HG03460 (cell line): ENCODE results near the gene CLEC16A.
A peak's percentile ranks its signal among the peaks of the same experiment; 100 is the strongest.
"Not testable (repeated sequence)": the region's sequence is repeated elsewhere in the genome, so short reads cannot be mapped to it uniquely, and the experiment has no call there.

ENCODE experiments used
- ATAC-seq: cut with Tn5 transposase; IDR thresholded peaks from one replicate; pipeline ENCODE4 v1.9.1; 2021; ENCODE audit not compliant: unreplicated experiment

Gene CLEC16A

DNA sequence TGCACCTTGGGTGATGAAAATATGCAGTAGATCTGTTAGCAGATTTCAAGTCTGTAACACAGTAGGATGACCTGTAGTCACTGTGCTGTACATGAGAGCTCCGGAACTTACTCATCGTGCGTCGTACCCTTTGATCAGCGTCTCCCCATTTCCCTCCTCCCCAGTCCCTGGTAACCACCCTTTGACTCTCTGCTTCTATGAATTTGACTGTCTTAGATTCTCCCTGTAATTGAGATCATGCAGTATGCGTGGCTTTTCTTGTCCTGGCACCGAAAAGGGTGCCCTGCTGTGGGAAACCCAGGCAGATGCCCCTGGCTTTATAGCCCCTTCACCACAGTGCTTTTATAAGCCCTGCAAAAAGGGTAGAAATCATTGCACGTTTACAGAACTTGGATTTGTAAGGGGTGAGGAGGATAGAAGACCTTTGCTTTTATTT lies 20.5 kb downstream of the CLEC16A start:
- peak; percentile 47 for ATAC-seq

DNA sequence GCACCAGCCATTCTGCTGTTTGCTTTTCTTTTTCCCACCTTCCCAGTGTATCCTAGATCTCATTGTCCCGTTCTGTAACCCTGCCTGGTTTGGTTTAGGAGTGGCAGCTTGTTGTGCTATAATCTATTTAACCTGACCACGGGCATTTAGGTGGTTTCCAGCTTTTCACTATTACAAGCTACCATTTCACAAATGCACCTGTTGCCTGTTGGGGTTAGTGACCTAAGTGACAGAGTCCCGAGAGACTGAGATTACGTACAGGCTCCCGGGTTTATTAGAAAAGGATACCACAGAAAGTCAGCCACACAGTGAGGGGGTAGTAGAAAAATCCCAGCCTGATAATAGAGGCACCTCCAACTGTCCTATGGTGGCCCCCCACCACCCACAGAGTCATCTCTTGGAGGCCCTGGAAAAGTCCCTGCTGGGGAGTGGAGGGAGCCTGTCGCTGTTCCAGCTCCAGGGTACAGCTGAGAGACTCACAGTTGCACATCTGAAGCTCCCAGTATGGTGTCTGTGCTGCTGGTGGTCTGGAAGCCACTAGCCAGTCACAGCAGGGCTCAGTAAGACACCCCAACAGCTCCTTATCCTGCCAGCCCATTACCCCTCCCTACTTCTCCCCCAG lies 21.2 kb downstream of the CLEC16A start:
- ATAC-seq = peak; percentile 64

DNA sequence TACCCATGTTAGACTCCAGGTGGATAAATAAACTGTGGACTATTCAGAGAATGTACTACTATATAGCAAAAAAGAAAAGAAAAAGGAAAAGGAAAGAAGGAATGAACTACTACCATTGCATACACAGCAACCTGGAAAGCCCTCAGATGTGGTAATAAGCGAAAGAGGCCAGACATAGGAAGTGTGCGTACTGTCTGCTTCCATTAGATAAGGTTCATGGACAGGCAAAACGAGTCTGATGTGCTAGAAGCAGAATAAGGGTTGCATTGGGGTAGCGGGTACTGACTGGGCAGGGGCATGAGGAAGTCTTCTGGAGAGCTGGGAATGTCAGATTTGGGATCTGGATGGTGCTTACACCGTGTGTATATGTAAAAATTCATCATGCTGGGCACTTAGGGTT lies 21.8 kb downstream of the CLEC16A start:
- ATAC-seq = no peak

DNA sequence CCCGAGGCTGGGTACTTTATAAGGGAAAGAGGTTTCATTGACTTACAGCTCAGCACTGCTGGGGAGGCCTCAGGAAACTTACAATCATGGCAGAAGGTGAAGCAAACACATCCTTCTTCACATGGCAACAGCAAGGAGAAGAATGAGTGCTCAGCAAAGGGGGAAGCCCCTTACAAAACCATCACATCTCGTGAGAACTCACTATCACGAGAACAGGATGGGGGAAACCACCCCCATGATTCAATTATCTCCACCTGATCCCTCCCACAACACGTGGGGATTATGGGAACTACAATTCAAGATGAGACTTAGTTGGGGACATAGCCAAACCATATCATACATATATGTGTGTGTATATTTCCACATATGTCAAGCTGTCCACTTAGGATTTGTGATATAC lies 22.2 kb downstream of the CLEC16A start:
- ATAC-seq = not testable (repeated sequence)

DNA sequence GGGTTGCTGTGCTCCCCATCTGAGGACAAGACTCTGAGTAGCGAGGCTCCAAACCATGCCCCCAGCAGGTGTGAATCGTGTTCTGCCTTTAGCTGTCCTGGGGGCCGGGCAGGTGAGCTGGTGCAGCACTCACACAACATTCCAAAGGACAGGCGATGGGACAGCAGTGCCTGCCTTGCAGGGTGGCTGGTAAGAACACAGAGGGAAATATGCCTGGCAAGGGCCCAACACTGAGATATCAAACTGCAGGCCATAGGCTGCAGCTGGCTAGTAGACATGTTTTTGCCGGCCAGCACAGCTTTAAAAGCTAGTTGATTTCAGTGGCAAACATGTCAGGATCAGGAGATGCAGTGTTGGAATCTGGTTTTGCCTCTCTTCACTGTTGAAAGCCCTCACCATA lies 23.6 kb downstream of the CLEC16A start:
- no peak for ATAC-seq

DNA sequence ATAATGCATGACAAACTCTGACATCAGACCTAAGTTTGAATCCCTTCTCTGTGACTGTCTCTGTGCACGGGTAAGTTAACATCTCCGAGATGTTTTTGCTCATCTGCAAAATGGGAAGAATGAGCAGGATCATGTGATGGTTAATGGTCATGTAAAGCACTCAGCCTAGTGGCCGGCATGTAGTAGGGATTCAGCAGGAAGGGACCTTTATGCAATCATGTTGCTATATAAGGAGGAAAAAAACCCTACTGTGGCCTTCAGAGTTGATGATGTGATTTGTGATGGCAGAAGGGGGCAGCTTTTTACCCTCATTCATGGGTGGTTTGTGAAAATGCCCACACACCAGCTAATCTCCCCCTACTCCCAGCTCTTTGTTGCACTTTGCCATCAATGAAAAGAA lies 24.1 kb downstream of the CLEC16A start:
- ATAC-seq = no peak

DNA sequence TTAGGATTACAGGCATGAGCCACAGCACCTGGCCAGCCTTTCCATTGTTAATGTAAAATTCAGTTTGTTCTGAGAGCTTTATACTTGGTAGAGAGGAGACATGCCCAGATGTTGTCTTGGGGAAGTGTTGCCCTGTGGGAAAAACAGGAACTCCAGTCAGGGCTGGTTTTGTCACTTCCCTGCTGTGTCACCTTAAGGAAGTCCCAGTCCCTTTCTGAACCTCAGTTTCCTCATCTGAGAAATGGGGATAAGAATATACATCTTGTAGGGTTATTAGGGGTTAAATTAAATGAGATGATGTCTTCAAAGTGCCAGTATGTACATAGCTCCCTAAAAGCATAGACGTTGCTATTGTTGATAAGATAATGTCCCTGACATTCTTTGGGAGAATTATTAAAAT lies 25.3 kb downstream of the CLEC16A start:
- no peak for ATAC-seq

DNA sequence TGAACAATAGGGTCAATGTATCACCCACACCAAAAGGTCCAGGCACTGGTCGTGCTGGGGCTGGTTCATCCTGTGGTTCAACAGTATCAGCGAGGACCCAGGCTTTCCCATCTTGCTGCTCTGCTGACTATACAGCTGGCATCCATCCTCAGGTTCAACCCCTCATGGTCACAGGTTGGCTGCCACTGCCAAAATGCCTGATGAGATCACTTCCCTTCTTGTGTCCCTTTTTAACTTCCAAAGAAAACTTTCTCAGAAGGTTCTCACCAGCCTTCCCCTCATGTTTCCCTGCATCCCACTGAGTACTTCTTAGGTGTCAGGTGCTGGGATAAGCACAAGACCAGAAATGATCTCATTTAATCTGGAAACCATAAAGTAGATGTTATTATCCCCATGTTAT lies 25.7 kb downstream of the CLEC16A start:
- no peak for ATAC-seq

DNA sequence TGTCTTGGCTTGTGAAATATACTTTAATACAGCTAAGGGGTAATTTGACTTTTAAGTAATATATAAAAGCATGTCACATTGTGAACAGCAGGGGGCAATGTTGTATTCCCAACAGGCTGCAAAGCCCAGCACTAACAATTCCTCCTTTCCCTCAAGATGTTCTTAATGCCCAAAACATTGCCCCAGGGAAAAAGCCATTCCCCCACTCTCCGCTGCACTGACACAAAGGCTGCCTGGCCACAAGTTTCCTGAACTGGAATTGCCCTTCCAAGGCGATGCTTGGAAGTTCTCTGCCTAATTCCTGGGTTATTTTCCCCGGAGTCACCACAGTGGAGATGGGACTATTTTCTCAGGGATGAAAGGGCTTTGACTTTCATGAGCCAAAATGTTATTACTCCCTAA lies 27.2 kb downstream of the CLEC16A start:
- ATAC-seq = no peak

DNA sequence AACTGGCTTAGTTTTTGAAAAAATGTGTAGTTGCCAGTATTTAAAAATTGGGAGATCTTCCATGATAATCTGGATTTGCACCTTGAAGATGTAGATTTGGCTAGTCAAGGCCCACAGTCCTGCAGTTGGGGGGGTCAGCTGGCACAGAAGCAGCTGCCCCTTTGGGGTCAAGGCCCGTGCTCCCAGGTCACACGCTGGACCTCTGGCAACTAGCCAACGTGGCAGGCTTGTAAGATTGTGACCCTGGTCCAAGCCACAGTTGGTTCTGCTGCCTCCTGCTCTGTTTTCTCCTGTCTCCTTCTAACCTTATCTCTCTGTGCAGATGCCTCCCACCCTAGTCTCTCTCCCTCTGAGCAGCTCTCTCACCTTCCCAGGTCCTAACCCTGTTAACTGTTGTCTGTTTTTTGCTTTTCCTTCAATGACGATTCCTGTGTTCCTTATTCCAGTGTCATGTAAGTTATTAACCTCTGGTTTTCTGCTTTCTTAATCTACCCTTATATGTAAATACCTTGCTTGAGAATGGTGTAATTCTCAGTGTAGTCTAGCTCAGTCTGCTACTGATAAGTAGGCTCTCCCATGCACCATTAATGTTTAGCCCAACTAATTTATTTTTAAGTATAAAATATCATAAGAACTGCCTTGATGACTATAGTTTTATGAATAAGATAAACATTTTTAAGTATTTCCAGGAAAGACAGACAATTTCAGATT lies 27.9 kb downstream of the CLEC16A start:
- ATAC-seq = no peak

DNA sequence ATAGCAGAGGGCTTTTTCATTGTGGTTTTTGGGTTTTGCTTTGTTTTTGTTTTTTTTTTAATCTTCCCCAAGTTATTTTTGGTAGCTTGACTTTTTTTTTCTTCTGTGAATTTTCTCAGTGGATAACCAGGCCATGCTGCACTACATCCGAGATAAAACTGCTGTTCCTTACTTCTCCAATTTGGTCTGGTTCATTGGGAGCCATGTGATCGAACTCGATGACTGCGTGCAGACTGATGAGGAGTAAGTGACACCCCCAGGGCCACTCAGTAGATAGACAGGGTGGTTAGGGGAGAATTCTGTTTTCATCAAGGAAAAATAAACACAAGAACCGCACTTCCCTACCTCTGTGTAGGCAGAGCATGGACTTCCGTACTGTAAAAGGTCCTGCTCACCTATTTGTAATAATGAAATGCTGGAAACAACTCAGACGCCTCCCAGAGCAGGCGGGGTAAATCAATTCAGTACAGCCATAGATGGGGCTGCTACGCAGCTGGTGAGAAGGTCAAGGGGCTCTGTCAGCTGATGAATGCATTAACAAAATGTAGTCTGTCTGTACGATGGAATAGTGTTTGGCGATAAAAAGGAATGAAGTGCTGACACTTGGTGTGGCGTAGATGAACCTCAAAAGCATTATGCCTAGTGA lies 28.6 kb downstream of the CLEC16A start:
- ATAC-seq = no peak

DNA sequence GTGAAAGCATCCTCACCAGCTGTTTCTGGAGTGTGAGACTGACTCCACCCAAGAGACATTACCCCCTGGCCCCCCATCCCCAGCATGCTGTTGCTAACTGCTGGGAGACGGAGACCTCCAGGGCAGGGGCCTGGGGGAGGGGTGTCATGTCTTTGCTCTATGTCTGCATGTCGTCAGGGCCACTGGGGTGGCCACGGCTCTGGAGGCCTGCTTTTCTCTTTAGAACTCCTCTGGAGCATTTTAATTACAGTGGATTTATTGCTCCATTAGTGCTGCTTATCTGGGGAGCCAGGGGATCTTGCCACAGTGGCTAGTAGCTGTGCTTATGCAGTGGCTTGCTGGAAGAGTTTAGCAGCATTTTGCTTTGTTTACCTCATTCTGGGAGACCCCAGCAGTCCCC lies 32.3 kb downstream of the CLEC16A start:
- ATAC-seq = no peak

DNA sequence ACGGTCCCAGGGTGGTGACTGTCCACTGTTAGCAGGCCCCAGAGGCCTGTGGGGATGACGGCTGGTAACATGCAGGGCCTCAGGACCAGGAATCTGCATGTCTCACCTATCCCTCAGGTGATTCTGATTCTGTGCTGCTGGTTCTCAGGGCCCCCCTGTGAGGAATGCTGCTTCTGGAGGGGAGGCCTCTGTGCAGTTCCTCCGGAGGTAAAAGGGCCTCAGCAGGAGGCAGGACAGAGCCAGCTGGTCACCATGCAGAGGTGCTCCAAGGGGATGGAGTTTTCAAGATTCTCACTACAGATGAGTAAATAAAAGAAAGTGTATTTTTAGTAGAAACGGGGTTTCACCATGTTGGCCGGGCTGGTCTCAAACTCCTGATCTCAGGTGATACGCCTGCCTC lies 33.8 kb downstream of the CLEC16A start:
- no peak for ATAC-seq

DNA sequence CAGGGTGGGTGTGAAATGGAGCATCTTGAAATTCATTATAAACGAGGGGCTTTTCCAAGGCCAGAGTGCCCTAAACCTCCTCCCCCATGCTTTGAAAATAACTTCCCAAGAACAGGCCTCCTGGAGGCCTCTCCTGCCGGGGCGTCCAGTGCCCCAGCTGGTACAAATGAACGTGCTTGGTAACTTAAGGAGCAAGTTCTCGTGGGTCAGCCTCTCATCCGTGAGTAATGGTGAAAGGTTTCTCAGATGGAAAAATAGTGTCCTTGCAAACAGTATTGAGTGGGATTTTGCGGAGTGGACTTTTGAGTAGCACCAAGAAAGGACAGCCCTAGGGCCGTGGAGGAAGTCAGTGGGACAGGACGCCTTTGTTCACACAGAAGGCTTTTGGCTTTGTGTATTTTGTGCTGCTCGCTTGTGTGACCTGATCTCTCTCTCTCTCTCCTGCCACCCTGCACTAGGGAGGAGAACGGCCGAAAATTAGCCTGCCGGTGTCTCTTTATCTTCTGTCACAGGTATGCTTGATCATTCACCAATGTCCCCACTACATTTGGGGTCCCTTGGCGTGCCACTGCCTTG lies 34.6 kb downstream of the CLEC16A start:
- ATAC-seq = no peak

DNA sequence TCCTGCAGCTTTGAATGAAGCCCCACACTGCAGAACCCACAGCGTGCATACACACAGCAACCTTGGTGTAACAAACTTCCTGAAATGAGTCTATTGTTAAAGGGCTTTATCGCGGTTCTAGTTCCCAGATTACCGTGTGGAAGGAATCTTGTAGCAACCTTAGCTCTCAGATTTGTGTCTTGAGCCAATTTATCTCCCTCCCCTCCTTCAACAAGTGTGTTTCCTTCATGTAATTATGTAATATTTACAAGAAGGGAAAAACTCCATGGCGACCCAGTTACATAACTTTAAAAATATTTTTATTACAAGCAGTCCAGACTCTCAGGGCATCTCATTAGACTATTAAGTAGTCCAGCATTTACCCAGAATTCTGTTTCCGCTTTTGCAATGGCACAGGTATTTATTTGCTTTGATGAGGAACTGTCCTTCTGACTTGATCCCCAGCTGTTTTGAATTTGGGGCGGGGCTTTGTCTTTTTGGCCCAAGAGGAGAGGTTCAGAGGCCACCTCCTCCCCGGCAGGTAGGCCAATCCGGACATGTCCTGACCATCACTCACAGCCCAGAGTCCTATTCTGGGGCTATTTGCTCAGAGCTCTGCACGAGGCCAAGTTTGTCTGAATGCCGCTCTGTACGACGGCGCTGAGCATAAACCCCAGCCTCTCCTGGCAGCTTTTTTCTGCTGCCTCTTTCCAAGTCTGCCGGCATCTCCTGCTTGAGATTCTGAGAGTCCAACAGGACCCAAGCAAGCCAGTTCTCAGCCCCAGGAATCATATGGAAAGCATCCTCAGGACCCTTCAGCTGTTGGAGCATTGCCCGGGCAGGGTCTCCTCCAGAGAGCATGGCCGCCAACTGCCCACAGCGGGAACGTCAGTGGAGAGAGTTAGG lies 35.6 kb downstream of the CLEC16A start:
- ATAC-seq = no peak

DNA sequence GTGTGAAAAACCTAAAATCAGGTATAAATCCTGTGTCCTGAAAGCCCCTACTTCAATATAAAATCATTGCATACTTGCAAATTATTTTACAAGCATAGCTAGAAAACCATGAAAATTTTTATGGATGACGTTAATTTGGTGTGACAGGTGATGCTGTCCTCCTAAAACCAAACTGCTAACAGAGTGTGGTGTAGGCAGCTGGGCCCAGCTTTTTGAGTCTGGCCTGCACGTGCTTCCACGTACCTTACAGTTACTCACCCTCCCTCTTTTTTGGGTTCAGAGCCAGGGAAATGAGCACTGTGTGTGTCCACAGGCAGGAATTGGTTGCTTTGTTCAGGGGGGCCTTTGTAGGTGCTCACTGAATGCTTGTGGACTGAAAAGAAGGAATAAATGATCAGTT lies 36.4 kb downstream of the CLEC16A start:
- no peak for ATAC-seq

DNA sequence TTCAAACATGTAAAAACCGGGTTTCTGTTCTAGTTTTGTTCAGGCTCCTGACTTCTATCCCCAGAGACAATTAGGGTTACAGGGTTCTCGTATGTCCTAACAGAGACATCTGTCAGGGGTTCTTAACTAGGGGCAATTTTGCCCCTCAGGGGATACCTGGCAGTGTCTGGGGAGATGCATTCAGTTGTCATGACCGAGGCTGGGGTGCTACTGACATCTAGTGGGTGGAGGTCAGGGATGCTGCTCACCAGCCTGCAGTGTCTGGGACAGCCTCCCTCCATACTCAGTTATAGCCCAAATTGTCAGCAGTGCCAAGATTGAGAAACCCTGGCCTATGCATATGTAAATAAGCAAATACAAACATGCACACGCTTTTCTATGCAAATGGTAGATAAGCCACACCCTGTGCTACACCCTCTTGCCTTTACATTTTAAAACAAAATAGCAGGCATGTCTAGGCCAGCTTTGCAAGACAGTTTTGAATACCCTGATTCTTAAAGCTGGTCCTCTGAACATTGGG lies 37.4 kb downstream of the CLEC16A start:
- peak; percentile 70 for ATAC-seq

DNA sequence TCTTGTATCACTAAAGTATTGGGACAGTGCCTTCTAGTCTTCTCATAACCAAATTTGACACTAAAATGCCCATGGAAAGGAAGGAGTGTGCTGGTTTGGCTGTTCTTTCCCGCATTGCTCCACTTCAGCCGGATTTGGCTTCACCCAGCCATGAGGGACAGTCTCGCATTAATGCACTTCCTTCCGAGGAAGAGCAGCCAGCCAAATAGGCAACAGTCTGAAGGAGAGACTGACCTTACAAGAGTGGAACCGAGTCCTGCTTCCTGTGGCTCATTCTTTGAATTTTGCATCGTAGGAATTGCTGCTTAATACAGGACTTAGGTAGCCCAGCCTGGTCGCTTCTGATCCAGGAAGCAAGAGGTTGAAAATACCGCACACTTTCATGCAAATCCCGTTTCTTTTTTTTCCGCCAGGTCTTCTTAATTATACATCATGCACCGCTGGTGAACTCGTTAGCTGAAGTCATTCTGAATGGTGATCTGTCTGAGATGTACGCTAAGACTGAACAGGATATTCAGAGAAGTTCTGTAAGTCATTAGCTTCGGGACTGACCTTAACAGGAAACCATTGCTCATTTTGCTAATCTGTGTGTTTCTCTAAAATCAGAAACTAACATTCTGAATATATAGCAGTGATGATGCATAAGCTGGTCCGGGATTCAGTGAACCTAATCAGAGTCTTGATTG lies 38.2 kb downstream of the CLEC16A start:
- no peak for ATAC-seq

DNA sequence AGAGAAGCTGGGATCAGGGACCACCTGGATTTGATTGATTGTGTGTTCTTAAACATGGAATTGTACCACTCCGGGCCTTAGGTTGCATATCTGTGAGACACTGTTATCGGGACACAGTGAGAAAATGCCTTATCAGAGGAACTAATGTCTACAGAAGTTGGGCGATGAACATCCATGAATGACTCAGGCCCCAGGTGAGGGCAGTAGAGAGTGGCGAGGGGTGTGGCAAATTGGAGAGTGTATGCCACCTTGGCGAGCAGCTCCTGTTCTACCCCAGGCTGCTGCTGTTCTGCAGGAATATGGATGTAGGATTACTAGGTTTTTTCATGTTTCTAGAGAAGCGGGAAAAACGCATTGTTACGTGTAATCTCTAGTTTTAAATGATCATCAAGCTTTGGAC lies 38.8 kb downstream of the CLEC16A start:
- ATAC-seq = no peak

DNA sequence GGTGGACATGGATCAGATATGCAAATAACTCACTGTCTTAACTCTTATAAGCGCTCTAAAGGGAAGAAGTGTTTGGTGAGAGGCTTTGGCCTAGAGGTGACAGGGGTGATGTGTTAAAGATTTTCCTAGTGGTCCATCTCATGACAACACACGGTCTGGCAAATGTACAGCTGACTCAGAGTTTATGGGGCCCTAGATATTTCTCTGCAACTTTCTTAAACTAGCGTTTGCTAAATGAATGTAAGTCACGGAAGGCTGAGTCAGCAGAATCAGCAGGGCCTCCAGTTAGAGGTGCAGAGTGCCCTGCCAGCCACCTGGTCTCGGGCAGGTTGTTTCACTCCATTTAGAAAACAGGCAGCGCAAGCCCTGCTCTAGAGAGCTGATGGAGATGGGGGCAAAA lies 40.1 kb downstream of the CLEC16A start:
- ATAC-seq = no peak
